ENCODE measurements around the gene GTPBP8. TPM values are rescaled to one million over a fixed set of nuclear protein-coding genes. Genes with fewer than 3 reads are reported as not detected.

The GTPBP8 gene
- total RNA-seq, 2 donors from 2014 or later = 12.4 to 18.7 TPM

GRCh38 chr3:112973325-112974177 lies 17.2 kb upstream of the GTPBP8 start:
- no peak overlapping the region for H3K27ac ChIP-seq
- no peaks in the 10 kb centered on the region for H3K4me1 ChIP-seq (replicated peaks)
- H3K36me3 ChIP-seq = no peaks in the 10 kb centered on the region
- WGBS = 82% methylated on average over 5 of the region's 5 CpGs
- H3K27me3 ChIP-seq (replicated peaks; ENCODE audit: insufficient read depth) = no peaks in the 10 kb centered on the region
- no peaks in the 10 kb centered on the region for H3K9me3 ChIP-seq
- intact Hi-C loops (cut with DNase I) = no loop called here
- no peak overlapping the region for H3K4me3 ChIP-seq
- TF ChIP-seq POLR2A (IDR thresholded peaks at IDR 0.05) (no peak), CTCF (IDR thresholded peaks at IDR 0.05) (no peak), POLR2AphosphoS5 (IDR thresholded peaks at IDR 0.05) (no peak)
- no peak for DNase-seq (ENCODE audit: low spot score)

GRCh38 chr3:112974178-112974517 lies 16.6 kb upstream of the GTPBP8 start:
- DNase-seq (ENCODE audit: low spot score) = no peak
- no peaks in the 10 kb centered on the region for H3K9me3 ChIP-seq
- no peak overlapping the region for H3K27ac ChIP-seq
- no peaks in the 10 kb centered on the region for H3K36me3 ChIP-seq
- H3K4me3 ChIP-seq = no peak overlapping the region
- TF ChIP-seq POLR2AphosphoS5 (IDR thresholded peaks at IDR 0.05) = no peak
- TF ChIP-seq POLR2A (IDR thresholded peaks at IDR 0.05) = no peak
- TF ChIP-seq CTCF (IDR thresholded peaks at IDR 0.05) = no peak
- intact Hi-C loops (cut with DNase I) = no loop called here
- H3K27me3 ChIP-seq (replicated peaks; ENCODE audit: insufficient read depth) = no peaks in the 10 kb centered on the region
- WGBS = 88% methylated on average over 2 of the region's 2 CpGs
- H3K4me1 ChIP-seq (replicated peaks) = no peaks in the 10 kb centered on the region

- DNase-seq (ENCODE audit: low spot score) = no peak
- no peak within 1 kb of the TSS for H3K27ac ChIP-seq
- H3K4me3 ChIP-seq = no peak within 1 kb of the TSS
- no peak for TF ChIP-seq CTCF (IDR thresholded peaks at IDR 0.05)
- no peaks in the 10 kb centered on the region for H3K27me3 ChIP-seq (replicated peaks; ENCODE audit: insufficient read depth)
- WGBS = 39% methylated on average over 5 of the region's 5 CpGs
- H3K4me1 ChIP-seq (replicated peaks) = no peaks in the 10 kb centered on the region
- intact Hi-C loops (cut with DNase I) = loop anchor here (5.0 kb wide), 1 partner anchor 333 kb away; the partner anchor contains the start of gene CCDC80
- no peaks in the 10 kb centered on the region for H3K9me3 ChIP-seq
- no peaks in the 10 kb centered on the region for H3K36me3 ChIP-seq
Observed at GRCh38 chr3:112974894-112975293, 15.9 kb upstream of the GTPBP8 start, which contains the start of gene CD200R1. Gene CD200R1, minus strand, starts transcription at chr3:112975103. Its CDS starts 246 bp downstream, at chr3:112974857.

GRCh38 chr3:112976001-112976400 lies 14.8 kb upstream of the GTPBP8 start:
- Histone ChIP-seq H3K27me3 (replicated peaks; ENCODE audit: insufficient read depth) (no peaks in the 10 kb centered on the region), H3K9me3 (no peaks in the 10 kb centered on the region), H3K4me1 (replicated peaks) (no peaks in the 10 kb centered on the region), H3K4me3 (no peak overlapping the region), H3K36me3 (no peaks in the 10 kb centered on the region), H3K27ac (no peak overlapping the region)
- intact Hi-C loops (cut with DNase I) = loop anchor here (5.0 kb wide), 1 partner anchor 334 kb away; the partner anchor contains the start of gene CCDC80
- no peak for DNase-seq (ENCODE audit: low spot score)
- no peak for TF ChIP-seq CTCF (IDR thresholded peaks at IDR 0.05)
- TF ChIP-seq POLR2A (IDR thresholded peaks at IDR 0.05) = no peak
- TF ChIP-seq POLR2AphosphoS5 (IDR thresholded peaks at IDR 0.05) = no peak

GRCh38 chr3:112976953-112977352 lies 13.8 kb upstream of the GTPBP8 start:
- H3K4me1 ChIP-seq (replicated peaks) = no peaks in the 10 kb centered on the region
- no peak for DNase-seq (ENCODE audit: low spot score)
- intact Hi-C loops (cut with DNase I) = loop anchor here (5.0 kb wide), 1 partner anchor 335 kb away; the partner anchor contains the start of gene CCDC80
- WGBS = 92% methylated on average over 2 of the region's 2 CpGs
- TF ChIP-seq POLR2AphosphoS5 (IDR thresholded peaks at IDR 0.05) (no peak), CTCF (IDR thresholded peaks at IDR 0.05) (no peak)
- H3K9me3 ChIP-seq = no peaks in the 10 kb centered on the region
- no peak overlapping the region for H3K4me3 ChIP-seq
- H3K36me3 ChIP-seq = no peaks in the 10 kb centered on the region
- no peaks in the 10 kb centered on the region for H3K27me3 ChIP-seq (replicated peaks; ENCODE audit: insufficient read depth)
- H3K27ac ChIP-seq = no peak overlapping the region

Measured in prostate gland (tissue), 2 donors.